Measurements from ENCODE around the gene GPR156.

Gene GPR156

GRCh38 chr3:120139140-120139539 is 145.9 kb downstream of the GPR156 start:
- TF ChIP-seq CTCF (IDR thresholded peaks at IDR 0.05; ENCODE audit: extremely low read depth, insufficient read depth, missing control alignments), result no peak
- DNase-seq (ENCODE audit: low spot score), result no peak
- in situ Hi-C loops (cut with MboI; ENCODE audit: low pct_unique_long_range_greater_than_20kb, low sequenced_read_pairs, unreplicated experiment), result no loop called here

GRCh38 chr3:120137548-120137947 is 147.5 kb downstream of the GPR156 start:
- no peak for DNase-seq (ENCODE audit: low spot score)
- in situ Hi-C loops (cut with MboI; ENCODE audit: low pct_unique_long_range_greater_than_20kb, low sequenced_read_pairs, unreplicated experiment), result no loop called here
- TF ChIP-seq CTCF (IDR thresholded peaks at IDR 0.05; ENCODE audit: extremely low read depth, insufficient read depth, missing control alignments), result no peak

- TF ChIP-seq CTCF (IDR thresholded peaks at IDR 0.05; ENCODE audit: extremely low read depth, insufficient read depth, missing control alignments), result no peak
- in situ Hi-C loops (cut with MboI; ENCODE audit: low pct_unique_long_range_greater_than_20kb, low sequenced_read_pairs, unreplicated experiment), result no loop called here
- DNase-seq (ENCODE audit: low spot score), result no peak
Observed at GRCh38 chr3:120130656-120131055, 154.4 kb downstream of the GPR156 start.

GRCh38 chr3:120129718-120130513 is 155.1 kb downstream of the GPR156 start:
- no peak for DNase-seq (ENCODE audit: low spot score)
- in situ Hi-C loops (cut with MboI; ENCODE audit: low pct_unique_long_range_greater_than_20kb, low sequenced_read_pairs, unreplicated experiment), result no loop called here
- TF ChIP-seq CTCF (IDR thresholded peaks at IDR 0.05; ENCODE audit: extremely low read depth, insufficient read depth, missing control alignments), result no peak

- no peak for DNase-seq (ENCODE audit: low spot score)
- in situ Hi-C loops (cut with MboI; ENCODE audit: low pct_unique_long_range_greater_than_20kb, low sequenced_read_pairs, unreplicated experiment), result no loop called here
- TF ChIP-seq CTCF (IDR thresholded peaks at IDR 0.05; ENCODE audit: extremely low read depth, insufficient read depth, missing control alignments), result no peak
Observed at GRCh38 chr3:120129051-120129450, 156.0 kb downstream of the GPR156 start.

GRCh38 chr3:120125992-120126391 is 159.0 kb downstream of the GPR156 start:
- TF ChIP-seq CTCF (IDR thresholded peaks at IDR 0.05; ENCODE audit: extremely low read depth, insufficient read depth, missing control alignments), result no peak
- in situ Hi-C loops (cut with MboI; ENCODE audit: low pct_unique_long_range_greater_than_20kb, low sequenced_read_pairs, unreplicated experiment), result no loop called here
- no peak for DNase-seq (ENCODE audit: low spot score)
